ENCODE results near the gene MRPL51.
"Not testable (repeated sequence)": the region's sequence is repeated elsewhere in the genome, so short reads cannot be mapped to it uniquely, and the experiment has no call there.

The MRPL51 gene

GRCh38 chr12:6477601-6478377 is 15.3 kb downstream of the MRPL51 start:
- DNase-seq: not testable (repeated sequence)

DNA sequence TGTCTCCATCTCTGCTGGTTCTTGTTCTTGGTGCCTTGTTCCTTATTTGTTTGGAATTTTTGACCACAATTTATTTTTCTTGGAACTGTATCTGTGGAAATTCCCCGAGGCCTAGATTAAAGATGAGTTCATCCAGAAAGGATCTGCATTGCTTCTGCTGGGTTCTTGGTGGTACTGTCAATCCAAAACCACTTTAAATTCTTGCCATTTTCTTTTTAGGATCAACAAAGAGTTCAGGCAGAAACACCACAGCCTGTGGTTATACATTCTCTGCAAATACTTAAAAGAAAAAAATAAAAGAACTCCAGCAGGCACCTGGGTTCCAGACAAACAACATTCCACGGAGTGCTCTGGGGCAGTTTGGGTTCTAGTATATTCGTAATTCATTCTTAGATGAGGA is 16.6 kb downstream of the MRPL51 start:
- DNase-seq: no peak

GRCh38 chr12:6475233-6475975 is 17.7 kb downstream of the MRPL51 start:
- DNase-seq: not testable (repeated sequence)

DNA sequence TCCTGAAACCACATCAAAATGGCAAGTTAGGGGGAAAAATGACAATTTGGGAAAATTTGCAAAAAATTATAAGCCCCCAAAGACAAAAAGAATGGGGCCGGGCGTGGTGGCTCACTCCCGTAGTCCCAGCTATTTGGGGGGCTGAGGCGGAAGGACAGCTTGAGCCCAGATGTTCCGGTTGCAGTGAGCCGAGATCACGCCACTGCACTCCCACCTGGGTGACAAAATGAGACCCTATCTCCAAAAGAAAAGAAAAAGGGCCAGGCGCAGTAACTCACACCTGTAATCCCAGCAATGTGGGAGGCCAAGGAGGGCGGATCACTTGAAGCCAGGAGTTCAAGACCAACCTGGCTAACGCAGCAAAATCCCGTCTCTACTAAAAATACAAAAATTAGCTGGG is 20.6 kb downstream of the MRPL51 start:
- DNase-seq: no peak

DNA sequence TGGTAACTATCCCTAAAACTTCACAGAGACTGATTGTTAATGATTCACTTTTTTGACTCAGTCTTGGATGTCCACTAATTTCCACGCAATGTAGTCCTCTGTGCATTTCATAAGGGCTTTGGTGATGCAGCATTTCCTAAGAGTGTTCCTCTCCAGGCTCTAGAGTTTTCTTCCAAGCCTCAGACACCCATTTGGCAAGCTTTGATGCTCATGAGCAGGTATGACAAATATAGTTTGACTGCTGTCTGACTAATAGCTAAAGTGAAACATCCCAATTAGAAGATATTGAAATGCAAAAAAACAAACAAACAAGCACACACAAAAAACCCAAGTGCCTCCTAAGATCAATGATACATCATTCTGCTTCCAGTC is 21.1 kb downstream of the MRPL51 start:
- DNase-seq: no peak

- DNase-seq: peak; percentile 94 to 98
These were observed 22.5 kb downstream of the MRPL51 start, which contains the start of gene VAMP1 for GRCh38 chr12:6470375-6471163. Gene VAMP1, minus strand, starts transcription at chr12:6470677. Its CDS starts 146 bp downstream, at chr12:6470531.

DNA sequence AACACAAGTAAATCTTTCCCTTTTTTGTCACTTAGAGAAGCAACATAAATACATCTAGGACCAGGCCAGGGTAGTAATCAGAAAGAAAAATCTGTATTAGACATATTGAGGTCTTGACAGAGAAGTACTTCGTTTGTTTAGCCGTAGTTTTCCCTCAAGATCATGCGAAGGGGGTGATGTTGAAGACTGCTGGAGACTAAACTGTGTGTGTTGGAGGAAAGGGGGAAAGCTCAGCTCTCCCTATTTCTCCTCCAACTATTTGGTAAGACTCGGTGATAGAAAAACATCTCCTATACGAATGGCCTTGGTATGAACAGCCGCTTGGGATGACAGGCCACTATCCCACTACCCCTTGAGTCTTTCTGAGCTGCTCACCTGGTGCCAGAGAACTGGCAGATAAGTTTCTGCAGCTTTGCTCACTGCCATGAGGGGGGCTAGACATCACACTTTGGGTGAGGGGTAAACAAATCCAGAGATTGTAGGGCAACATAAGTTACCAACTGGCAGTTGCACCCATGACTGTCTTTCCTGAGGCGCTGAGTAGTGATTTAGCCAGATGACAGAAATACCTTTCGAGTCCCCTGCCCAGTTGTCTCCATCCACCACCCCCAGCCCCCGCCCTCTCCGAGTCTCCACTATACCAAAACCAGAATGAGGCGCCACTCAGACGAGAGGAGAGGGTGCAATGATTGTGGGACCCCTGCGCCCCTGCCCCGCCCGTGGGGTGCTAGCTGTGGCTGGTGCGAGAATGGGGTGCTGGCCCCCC is 23.3 kb downstream of the MRPL51 start:
- DNase-seq: no peak

- no peak for DNase-seq
These were observed 24.0 kb downstream of the MRPL51 start for GRCh38 chr12:6469092-6469491.

- no peak for DNase-seq
These were observed 24.8 kb downstream of the MRPL51 start for GRCh38 chr12:6468283-6468575.

DNA sequence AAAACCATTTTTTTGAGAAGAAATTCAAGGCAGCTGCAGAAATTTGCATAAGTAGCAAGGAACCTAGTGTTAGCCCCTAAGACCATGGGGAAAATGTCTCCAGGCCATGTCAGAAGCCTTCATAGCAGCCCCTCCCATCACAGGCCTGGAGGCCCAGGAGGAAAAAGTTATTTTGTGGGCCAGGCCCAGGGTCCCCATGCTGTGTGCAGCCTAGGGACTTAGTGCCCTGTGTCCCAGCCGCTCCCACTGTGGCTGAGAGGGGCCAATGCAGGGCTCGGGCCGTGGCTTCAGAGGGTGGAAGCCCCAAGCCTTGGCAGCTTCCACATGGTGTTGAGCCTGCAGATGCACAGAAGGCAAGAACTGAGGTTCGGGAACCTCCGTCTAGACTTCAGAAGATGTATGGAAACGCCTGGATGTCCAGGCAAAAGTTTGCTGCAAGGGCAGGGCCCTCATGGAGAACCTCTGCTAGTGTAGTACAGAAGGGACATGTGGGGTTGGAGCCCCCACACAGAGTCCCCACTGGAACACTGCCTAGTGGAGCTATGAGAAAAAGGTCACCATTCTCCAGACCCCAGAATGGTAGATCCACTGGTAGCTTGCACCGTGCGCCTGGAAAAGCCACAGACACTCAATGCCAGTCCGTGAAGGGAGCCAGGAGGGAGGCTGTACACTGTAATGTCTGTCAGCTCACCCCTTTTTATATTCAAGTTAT is 25.3 kb downstream of the MRPL51 start:
- DNase-seq: not testable (repeated sequence)

- DNase-seq: not testable (repeated sequence)
These were observed 26.3 kb downstream of the MRPL51 start for GRCh38 chr12:6466751-6467150.

DNA sequence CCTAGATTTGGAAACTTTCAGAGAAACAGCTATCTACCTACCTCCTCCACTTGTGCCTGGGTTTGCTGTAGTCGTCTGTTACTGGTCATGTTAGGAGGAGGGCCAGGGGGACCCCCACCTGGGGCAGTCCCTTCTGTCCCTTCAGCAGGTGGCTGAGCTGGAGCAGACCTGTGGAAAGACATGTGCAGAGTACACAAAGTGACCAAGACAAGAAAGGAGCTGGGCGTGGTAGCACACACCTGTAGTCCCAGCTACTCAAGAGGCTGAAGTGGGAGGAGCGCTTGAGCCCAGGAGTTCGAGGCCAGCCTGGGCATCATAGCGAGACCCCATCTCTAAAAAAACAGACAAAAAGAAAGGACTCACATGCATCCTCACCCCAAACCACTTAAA is 26.9 kb downstream of the MRPL51 start:
- DNase-seq: no peak

- peak; percentile 26 to 75 for DNase-seq
These were observed 27.4 kb downstream of the MRPL51 start for GRCh38 chr12:6465467-6466183.

DNA sequence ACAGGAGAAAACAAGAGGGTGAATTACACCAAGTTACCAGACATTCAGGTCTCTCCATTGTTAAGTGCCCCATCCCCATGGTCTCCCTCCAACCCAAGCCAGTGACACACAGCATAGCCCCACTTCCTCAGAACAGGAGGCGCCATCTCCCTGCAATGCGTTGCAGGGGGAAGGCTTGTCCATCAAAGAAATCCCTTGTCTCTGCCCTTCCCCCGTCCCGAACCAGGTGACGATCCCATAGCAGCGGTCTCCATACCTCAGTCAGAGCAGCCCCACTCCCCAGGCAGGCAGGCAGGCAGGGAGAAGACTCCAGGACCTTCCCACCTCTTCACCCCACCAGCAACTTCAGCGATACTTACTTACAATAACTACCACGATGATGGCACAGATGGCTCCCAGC is 28.5 kb downstream of the MRPL51 start:
- DNase-seq: no peak

DNA sequence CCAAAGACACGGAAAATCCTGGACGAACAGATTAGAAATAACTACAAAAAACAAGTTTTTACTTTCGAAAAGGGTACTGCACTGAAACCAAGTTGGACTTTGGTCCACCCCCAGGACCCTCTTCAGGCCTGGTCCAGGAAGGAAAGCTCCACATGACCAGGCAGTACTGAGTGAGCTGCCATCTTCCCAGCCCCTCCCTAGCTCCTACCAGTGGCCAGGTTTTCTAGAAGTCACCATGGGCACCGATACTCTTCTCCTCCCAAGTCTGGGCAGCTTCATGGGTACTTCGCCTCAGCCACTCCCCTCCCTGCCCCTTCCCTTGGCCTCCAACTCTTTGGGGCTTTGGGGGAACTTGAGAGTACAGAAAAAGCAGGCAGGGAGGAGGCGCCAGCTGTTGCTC is 29.2 kb downstream of the MRPL51 start:
- DNase-seq: no peak

DNA sequence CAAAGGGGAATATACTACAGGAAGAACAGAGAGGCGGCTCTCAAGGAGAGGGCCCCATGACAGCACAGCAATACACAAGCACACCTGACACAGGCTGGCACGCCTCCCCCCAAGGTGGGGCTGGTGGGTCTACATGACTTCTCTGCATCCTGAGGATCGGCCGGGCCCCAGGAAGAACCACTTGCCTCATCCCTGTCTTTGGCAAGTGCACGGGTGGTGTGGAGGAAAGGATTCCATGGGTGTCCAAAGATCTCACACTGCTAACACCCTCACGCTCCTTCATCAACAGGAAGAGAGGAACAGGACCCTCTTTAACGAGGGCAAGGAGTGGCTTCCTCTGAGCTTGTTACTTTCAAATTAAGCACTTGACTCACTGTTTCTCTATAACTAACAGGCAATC is 29.8 kb downstream of the MRPL51 start:
- no peak for DNase-seq

DNA sequence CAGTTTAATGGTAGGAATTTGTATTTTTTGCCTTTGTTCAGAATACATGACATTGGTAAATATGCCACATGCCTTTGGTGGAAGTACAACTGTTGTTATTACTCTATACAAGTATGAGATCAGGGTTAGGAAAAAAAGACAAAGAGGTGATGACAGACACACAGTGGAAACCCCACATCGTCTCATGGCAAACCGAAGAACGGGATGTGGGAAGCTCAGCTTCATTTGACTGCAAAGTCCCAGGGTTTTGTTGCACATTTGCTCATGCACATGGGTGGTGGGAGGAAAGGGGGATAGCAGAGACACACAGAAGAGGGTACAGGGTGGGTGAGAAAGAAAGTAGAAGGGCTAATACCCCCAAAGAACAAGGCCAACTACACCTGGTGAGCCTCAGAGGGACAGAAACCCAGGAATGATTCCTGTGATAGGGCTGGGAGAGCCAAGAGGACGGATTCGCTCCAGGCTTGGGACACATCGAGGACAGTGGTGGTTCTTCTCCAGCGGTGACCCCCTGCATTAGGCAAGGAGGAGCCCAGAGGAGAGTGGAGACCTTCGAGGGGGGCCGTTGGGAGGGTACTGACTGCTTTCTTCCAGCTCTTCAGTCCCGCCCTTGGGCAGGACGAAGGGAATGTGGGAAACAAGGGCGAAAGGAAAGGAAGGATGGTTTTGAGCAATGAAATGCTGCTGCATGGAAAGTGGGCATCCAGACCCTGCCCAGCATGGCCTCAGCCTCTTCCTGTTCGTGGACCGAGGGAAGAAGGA is 30.6 kb downstream of the MRPL51 start:
- no peak for DNase-seq

DNA sequence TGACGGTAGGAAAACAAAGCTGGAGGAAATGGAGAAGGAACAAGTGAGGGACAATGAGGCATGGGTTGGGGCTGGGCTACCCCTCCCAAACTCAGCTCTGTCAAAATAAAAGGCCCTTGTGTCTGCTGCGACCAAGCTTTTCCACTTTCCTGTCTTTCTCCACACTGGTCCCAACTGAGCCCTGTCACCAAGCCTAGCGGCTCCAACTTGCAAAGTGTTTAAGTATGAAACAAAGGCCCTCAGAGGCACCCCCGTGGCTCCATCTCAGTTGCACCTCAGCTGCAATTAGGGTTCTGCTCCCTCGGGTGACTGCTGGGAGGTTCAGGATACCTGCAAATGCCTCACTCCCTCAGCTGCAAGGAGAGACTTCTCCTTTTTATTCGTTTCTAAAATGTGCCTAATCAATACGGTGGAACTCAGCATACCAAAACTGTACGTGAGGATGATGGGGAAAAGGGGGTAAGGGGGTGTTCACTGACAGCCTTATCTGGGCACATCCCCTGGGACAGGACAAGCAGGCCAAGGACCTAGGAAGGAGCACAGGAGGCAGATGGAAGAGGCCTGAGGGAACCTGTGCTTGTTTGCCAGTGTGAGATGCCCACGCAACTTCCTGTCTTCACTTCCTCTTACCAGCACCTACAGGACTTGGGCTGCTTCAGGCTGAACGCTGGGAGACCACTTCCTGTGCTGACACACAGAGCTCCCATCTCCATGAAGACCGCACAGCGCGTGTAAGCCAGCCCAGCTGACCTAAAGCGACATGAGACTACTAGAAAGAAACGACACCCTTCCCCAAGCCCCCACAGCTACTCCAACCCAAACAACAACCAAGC is 31.4 kb downstream of the MRPL51 start:
- DNase-seq: no peak

- no peak for DNase-seq
These were observed 32.2 kb downstream of the MRPL51 start for GRCh38 chr12:6460751-6461371.

DNA sequence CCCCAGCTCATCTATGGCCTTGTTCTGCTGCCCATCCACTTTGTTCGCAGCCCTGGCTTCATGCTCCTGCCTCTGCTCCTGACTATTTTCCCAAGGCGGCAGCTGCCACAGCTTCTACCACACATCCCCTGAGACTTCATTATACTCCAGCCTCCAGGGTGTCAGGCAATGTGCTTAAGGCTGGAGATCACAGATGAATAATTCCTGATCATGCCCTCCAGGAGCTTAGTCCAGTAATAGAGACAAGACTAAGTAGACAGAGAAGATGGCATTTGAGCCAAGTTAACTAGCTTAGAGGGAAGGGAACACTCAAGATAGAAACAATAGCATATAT is 34.1 kb downstream of the MRPL51 start:
- no peak for DNase-seq

All from SW 1271 (cell line).